HEK293 (cell line): ENCODE results near the gene AGMAT.

Experiments used
- CTCF ChIP-seq: fragments of 450-650 bp; formaldehyde crosslinking; IDR thresholded peaks from 2 replicates; pipeline ENCODE4 v1.5.1; 2016; ENCODE audit warnings: missing biosample characterization, missing genetic modification characterization
- PATZ1 ChIP-seq: fragments of 450-650 bp; formaldehyde crosslinking; IDR thresholded peaks from 2 replicates; pipeline ENCODE4 v1.5.1; 2016; ENCODE audit warnings: missing biosample characterization, missing genetic modification characterization
- REST ChIP-seq: fragments of 450-650 bp; formaldehyde crosslinking; IDR thresholded peaks from 2 replicates; pipeline ENCODE4 v1.5.1; 2016; ENCODE audit warnings: missing biosample characterization, missing genetic modification characterization
- ZBTB10 ChIP-seq: fragments of 450-650 bp; formaldehyde crosslinking; IDR thresholded peaks from 2 replicates; pipeline ENCODE4 v1.5.1; 2016; ENCODE audit warnings: missing biosample characterization, missing genetic modification characterization
- ZBTB11 ChIP-seq: fragments of 450-650 bp; formaldehyde crosslinking; conservative IDR thresholded peaks from 2 replicates; pipeline ENCODE4 v1.5.1; 2016; ENCODE audit warnings: low read depth, missing biosample characterization, missing genetic modification characterization
- ZNF133 ChIP-seq: fragments of 450-650 bp; formaldehyde crosslinking; IDR thresholded peaks from 2 replicates; pipeline ENCODE4 v1.5.1; 2016; ENCODE audit warnings: missing biosample characterization, missing genetic modification characterization
- ZNF146 ChIP-seq: fragments of 450-650 bp; formaldehyde crosslinking; IDR thresholded peaks from 2 replicates; pipeline ENCODE4 v1.5.1; 2016; ENCODE audit warnings: missing biosample characterization, missing genetic modification characterization
- ZNF449 ChIP-seq: fragments of 450-650 bp; formaldehyde crosslinking; IDR thresholded peaks from 2 replicates; pipeline ENCODE4 v1.5.1; 2017; ENCODE audit warnings: missing biosample characterization, mild to moderate bottlenecking, missing genetic modification characterization, moderate library complexity
- ZNF561 ChIP-seq: fragments of 450-650 bp; IDR thresholded peaks from 2 replicates; pipeline ENCODE4 v1.5.1; 2018; ENCODE audit warnings: missing biosample characterization, missing genetic modification characterization, borderline replicate concordance

GRCh38 chr1:15541231-15541792 lies 43.5 kb downstream of the AGMAT start:
- no peak for TF ChIP-seq CTCF (tag by site-specific recombination)
- TF ChIP-seq ZBTB11 (tag by site-specific recombination), result no peak
- TF ChIP-seq ZNF146 (tag by site-specific recombination), result no peak
- no peak for TF ChIP-seq PATZ1 (tag by site-specific recombination)
- TF ChIP-seq ZNF449 (tag by site-specific recombination), result no peak
- TF ChIP-seq REST (tag by site-specific recombination), result no peak
- no peak for TF ChIP-seq ZBTB10 (tag by site-specific recombination)
- no peak for TF ChIP-seq ZNF133 (tag by site-specific recombination)
- no peak for TF ChIP-seq ZNF561 (tag by site-specific recombination)
